ENCODE data around the gene CGB3. TPM values are rescaled to one million over a fixed set of nuclear protein-coding genes. Genes with fewer than 3 reads are reported as not detected.

The CGB3 gene
- total RNA-seq, 1 donor from 2014 or later, result not detected

DNA sequence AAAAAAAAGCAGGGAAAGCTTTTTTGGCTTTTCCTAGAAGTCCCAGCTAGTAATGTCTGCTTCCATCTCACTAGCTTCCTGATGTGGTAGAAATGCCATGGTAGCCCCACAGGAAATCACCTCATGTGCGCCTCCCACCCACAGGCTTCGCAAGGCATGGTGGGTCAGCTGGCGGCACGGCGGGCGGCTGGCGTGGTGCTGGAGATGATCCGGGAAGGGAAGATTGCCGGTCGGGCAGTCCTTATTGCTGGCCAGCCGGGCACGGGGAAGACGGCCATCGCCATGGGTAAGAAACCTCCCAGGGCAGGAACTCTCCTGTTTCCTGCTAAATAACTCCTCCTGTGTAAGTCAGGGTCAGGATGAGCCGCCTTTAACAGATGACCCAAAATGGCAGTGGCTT, 20.0 kb downstream of the CGB3 start:
- TF ChIP-seq, protein P1, sequence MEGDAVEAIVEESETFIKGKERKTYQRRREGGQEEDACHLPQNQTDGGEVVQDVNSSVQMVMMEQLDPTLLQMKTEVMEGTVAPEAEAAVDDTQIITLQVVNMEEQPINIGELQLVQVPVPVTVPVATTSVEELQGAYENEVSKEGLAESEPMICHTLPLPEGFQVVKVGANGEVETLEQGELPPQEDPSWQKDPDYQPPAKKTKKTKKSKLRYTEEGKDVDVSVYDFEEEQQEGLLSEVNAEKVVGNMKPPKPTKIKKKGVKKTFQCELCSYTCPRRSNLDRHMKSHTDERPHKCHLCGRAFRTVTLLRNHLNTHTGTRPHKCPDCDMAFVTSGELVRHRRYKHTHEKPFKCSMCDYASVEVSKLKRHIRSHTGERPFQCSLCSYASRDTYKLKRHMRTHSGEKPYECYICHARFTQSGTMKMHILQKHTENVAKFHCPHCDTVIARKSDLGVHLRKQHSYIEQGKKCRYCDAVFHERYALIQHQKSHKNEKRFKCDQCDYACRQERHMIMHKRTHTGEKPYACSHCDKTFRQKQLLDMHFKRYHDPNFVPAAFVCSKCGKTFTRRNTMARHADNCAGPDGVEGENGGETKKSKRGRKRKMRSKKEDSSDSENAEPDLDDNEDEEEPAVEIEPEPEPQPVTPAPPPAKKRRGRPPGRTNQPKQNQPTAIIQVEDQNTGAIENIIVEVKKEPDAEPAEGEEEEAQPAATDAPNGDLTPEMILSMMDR (IDR thresholded peaks at IDR 0.05; ENCODE audit: borderline replicate concordance), result no peak
- H3K27ac ChIP-seq (replicated peaks), result no peak overlapping the region
- H3K9me3 ChIP-seq (replicated peaks), result no peaks in the 10 kb centered on the region
- DNase-seq, result no peak
- no peak overlapping the region for H3K4me3 ChIP-seq
- H3K27me3 ChIP-seq (ENCODE audit: low read depth), result no peaks in the 10 kb centered on the region
- H3K36me3 ChIP-seq, result peaks cover 74% of the 10 kb centered on the region
- intact Hi-C loops (cut with micrococcal nuclease), result no loop called here
- no peaks in the 10 kb centered on the region for H3K4me1 ChIP-seq

DNA sequence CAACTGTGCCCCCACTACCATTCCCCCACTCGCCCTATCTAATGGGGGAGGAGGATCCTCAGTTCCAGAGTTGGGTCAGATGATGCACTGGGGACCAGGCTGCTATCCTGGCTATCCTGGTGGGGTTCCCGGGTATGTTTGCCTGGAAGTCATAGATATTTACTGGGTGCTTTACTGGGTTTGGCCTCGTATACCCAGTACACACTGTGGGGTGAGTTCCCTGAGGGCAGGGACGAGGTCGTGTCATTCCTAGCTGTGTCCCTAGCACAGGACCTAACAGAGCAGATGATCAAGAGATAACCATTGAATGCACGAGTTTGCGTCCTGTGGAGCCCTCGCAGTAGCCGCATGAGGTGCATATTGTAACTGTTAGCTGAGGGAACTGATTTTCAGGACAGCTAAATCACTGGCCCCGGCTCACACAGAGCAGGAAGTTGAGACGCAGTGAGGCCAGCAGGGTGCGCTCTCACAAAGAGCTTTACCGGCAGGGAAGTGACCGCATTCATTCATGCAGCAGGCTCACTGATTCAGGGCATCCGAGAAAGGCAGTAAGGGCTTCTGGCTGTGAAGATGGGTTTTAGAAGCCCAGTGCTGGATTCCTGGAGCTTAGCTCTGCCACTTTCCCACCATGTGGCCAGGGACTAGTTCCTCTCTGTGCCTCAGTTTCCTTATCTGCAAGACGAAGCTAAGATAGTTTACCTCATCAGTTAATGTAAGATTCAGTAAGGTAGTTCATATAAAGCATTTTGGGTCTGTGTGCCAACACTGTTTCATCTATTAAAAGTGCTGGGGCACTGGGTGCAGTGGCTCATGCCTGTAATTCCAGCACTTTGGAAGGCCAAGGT, 24.4 kb downstream of the CGB3 start:
- peak; percentile 38 for DNase-seq
- Histone ChIP-seq H3K4me3 (no peak overlapping the region), H3K27me3 (ENCODE audit: low read depth) (no peaks in the 10 kb centered on the region), H3K4me1 (peaks cover 6% of the 10 kb centered on the region), H3K36me3 (peaks cover 32% of the 10 kb centered on the region), H3K27ac (replicated peaks) (no peak overlapping the region), H3K9me3 (replicated peaks) (no peaks in the 10 kb centered on the region)
- intact Hi-C loops (cut with micrococcal nuclease), result no loop called here
- TF ChIP-seq, protein P1 (IDR thresholded peaks at IDR 0.05; ENCODE audit: borderline replicate concordance), result peak; percentile 69

DNA sequence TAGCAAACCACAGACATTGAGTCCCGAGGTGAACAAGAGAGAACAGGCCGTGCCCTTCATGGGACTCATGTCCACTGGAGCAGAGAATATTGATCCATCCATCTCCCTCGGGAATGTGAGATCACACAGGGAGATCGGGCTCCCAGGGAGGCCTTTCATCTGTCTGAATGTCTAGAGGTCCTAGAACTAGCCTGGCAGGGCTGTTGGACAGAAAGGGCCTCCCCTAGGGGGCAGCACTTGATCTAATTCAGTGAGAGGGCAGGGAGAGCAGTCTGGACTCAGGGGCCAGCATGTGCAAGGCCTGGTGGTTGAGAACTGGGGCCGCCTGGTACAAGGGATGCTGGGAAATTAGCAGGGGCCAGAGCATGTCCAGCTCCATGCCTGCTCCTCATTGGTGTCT, 26.2 kb downstream of the CGB3 start:
- H3K27me3 ChIP-seq (ENCODE audit: low read depth), result no peaks in the 10 kb centered on the region
- H3K27ac ChIP-seq (replicated peaks), result no peak overlapping the region
- peaks cover 17% of the 10 kb centered on the region for H3K4me1 ChIP-seq
- no peaks in the 10 kb centered on the region for H3K9me3 ChIP-seq (replicated peaks)
- TF ChIP-seq, protein P1 (IDR thresholded peaks at IDR 0.05; ENCODE audit: borderline replicate concordance), result peak; percentile 51
- H3K4me3 ChIP-seq, result no peak overlapping the region
- peaks cover 14% of the 10 kb centered on the region for H3K36me3 ChIP-seq
- intact Hi-C loops (cut with micrococcal nuclease), result no loop called here
- no peak for DNase-seq

DNA sequence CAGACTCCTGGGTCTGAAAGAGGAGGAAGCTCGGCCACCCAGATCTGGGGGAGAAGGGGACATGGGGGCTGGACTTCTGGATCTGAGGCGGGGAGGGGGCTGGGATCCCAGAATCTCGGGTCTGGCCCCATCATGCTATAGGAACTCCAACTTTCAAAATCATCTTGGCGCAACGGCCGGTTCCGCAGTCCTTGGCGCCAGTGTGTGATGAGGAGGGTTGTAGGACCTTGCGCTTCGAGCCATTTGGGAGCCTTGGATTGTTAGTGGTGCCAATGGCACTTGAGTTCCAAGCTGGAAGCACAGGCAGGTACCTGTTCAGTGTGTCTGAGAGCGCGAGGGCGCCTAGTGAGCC, 30.1 kb downstream of the CGB3 start:
- H3K27me3 ChIP-seq (ENCODE audit: low read depth), result no peaks in the 10 kb centered on the region
- H3K9me3 ChIP-seq (replicated peaks), result no peaks in the 10 kb centered on the region
- TF ChIP-seq, protein P1 (IDR thresholded peaks at IDR 0.05; ENCODE audit: borderline replicate concordance), result no peak
- peak overlapping the region; percentile 91 for H3K27ac ChIP-seq (replicated peaks)
- H3K36me3 ChIP-seq, result peaks cover 4% of the 10 kb centered on the region
- peak overlapping the region; percentile 72 for H3K4me3 ChIP-seq
- intact Hi-C loops (cut with micrococcal nuclease), result no loop called here
- H3K4me1 ChIP-seq, result peaks cover 57% of the 10 kb centered on the region
- no peak for DNase-seq

DNA sequence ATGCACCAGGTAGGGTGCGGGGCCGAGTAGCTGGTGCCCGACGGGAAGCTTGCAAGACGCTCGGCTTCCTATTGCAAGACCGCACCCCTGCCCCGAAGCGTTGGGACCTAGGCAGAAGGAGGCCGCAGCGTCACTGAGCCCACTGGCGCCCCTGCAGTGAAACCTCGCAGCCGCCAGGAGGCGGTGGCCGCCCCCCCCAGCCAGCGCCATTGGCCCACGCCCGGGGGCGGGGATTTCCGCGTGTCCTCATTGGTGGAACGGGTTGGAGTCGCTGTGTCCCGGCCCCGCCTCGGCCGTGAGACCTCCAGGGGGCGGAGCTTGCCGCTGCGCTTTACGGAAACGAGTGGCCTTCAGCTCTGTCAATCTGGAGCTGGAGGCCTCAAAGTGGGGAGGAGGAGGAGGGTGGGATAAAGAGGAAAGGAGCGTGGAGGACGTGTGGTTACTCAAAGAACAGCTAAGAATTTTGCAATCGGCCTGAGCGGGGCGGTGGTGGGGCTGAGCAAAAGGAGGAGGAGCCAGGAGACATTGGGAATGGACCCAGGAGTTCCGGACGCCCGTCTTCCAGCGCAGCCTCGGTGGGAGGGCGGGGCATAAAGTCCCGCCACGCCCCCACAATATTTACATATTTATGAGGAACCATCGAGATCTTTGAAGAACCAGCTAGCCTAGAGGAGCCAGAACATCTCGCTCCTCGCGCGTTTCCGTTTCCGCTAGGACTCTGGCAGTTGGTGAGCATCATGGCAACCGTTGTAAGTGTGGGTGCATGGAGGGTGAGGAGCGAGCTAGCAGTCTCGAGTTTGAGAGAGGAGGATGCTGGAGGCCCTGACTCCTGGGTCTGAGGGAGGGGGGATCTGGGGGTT, 30.7 kb downstream of the CGB3 start, which contains the start of the genes GYS1 and RUVBL2:
Gene GYS1 (minus strand): TSS at position 135 of the 860 bp plus-strand sequence. CDS start 197 bp downstream, outside the sequence.
Gene RUVBL2 (plus strand): TSS at position 713 of the 860 bp plus-strand sequence. CDS start 25 bp downstream, at position 738.
- Histone ChIP-seq H3K9me3 (replicated peaks) (no peaks in the 10 kb centered on the region), H3K4me1 (peaks cover 59% of the 10 kb centered on the region), H3K4me3 (peak within 1 kb of the TSS; percentile 72), H3K27ac (replicated peaks) (peak within 1 kb of the TSS; percentile 91), H3K36me3 (peaks cover 10% of the 10 kb centered on the region), H3K27me3 (ENCODE audit: low read depth) (no peaks in the 10 kb centered on the region)
- peak; percentile 100 for DNase-seq
- TF ChIP-seq, protein P1 (IDR thresholded peaks at IDR 0.05; ENCODE audit: borderline replicate concordance), result peak; percentile 99
- intact Hi-C loops (cut with micrococcal nuclease), result no loop called here

Measured in left ventricle myocardium inferior (tissue), 1 donor.